Activated CD8-positive, alpha-beta T cell treated with anti-CD3 and anti-CD28 coated beads for 36 hours (primary cell): ENCODE measurements around the gene MIER3. TPM values are rescaled to one million over a fixed set of nuclear protein-coding genes. Genes with fewer than 3 reads are reported as not detected.

Experiments used
- ATAC-seq: fragments of 200-7000 bp; cut with Tn5 transposase; one replicate; pipeline ENCODE4 v1.10.0; 2021; ENCODE audit warnings: mild to moderate bottlenecking, moderate library complexity
- CTCF ChIA-PET: fragments of 350-600 bp; sonication (Branson Sonifier 250); formaldehyde crosslinking; loops from one replicate; lab custom pipeline; 2021; ENCODE audit warnings: antibody characterized with exemption; lab: Charles Lee
- POLR2A ChIA-PET: fragments of 350-600 bp; sonication (Branson Sonifier 250); formaldehyde crosslinking; loops from one replicate; lab custom pipeline; 2021; ENCODE audit warnings: antibody characterized with exemption; lab: Charles Lee
- DNase-seq: peaks from one replicate; pipeline ENCODE4 v3.0.0-alpha.2; 2020
- H3K27ac Mint-ChIP-seq: one replicate; pipeline ENCODE4 v1.8.0; 2021; ENCODE audit warnings: mild to moderate bottlenecking, mixed read lengths
- H3K27me3 Mint-ChIP-seq: one replicate; pipeline ENCODE4 v1.8.0; 2021; ENCODE audit warnings: mixed read lengths
- H3K36me3 Mint-ChIP-seq: one replicate; pipeline ENCODE4 v1.8.0; 2021; ENCODE audit warnings: low read depth, mixed read lengths
- H3K4me1 Mint-ChIP-seq: one replicate; pipeline ENCODE4 v1.8.0; 2021; ENCODE audit warnings: low read depth, mixed read lengths
- H3K4me3 Mint-ChIP-seq: one replicate; pipeline ENCODE4 v1.8.0; 2021; ENCODE audit warnings: mild to moderate bottlenecking, moderate library complexity, mixed read lengths
- H3K9me3 Mint-ChIP-seq: one replicate; pipeline ENCODE4 v1.8.0; 2021; ENCODE audit warnings: mixed read lengths
- intact Hi-C: fragments of 100-400 bp; cut with micrococcal nuclease; formaldehyde crosslinking; loops from one replicate; pipeline ENCODE4 v1.10.0; 2022
- total RNA-seq, 2 experiments: library from RNA; stranded (reverse); gene quantifications; one replicate each; pipeline ENCODE4 v1.2.3, GENCODE V29; 2021
- TF ChIP-seq, protein P1 (sequence below): fragments of 200-600 bp; IDR thresholded peaks from one replicate; pipeline ENCODE4 v1.8.0; 2022; ENCODE audit warnings: antibody characterized with exemption, mild to moderate bottlenecking

MIER3 gene
- total RNA-seq, 2 experiments from 2014 or later: 12.2 to 12.8 TPM

DNA sequence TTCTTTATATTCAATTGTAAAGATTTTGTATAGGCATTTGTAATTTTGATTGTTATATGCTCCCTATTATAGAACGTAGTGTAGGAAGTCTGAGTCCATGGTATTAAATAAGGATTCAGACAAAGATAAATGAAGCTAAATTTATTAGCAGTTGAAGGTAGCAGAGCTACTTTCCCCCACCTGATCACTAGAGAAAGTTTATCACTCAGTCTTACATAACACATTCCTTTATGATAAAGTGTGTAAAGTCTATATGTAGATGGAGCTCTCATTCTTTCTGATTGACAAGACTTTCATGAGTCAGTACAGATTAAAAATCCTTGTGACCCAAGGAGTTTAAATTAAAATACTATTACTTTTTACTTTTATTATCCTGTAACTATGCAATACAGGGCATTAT is 2.3 kb upstream of the MIER3 start:
- DNase-seq (no peak), ATAC-seq (no peak)
- ChIA-PET POLR2A (interaction anchor here (2.1 kb wide), 1 partner anchor 44 kb away, joined by 5 read pairs; no protein-coding TSS in a partner anchor), CTCF (interaction anchor here (0.8 to 2.0 kb wide), 4 partner anchors 54 to 207 kb away, joined by 3 to 8 read pairs (median 4); no protein-coding TSS in a partner anchor)
- Mint-ChIP-seq H3K36me3 (no peaks in the 10 kb centered on the region), H3K27me3 (peaks cover 26% of the 10 kb centered on the region), H3K4me3 (no peak overlapping the region), H3K9me3 (no peaks in the 10 kb centered on the region), H3K4me1 (peaks cover 18% of the 10 kb centered on the region), H3K27ac (no peak overlapping the region)
- intact Hi-C loops: no loop called here
- TF ChIP-seq, protein P1, sequence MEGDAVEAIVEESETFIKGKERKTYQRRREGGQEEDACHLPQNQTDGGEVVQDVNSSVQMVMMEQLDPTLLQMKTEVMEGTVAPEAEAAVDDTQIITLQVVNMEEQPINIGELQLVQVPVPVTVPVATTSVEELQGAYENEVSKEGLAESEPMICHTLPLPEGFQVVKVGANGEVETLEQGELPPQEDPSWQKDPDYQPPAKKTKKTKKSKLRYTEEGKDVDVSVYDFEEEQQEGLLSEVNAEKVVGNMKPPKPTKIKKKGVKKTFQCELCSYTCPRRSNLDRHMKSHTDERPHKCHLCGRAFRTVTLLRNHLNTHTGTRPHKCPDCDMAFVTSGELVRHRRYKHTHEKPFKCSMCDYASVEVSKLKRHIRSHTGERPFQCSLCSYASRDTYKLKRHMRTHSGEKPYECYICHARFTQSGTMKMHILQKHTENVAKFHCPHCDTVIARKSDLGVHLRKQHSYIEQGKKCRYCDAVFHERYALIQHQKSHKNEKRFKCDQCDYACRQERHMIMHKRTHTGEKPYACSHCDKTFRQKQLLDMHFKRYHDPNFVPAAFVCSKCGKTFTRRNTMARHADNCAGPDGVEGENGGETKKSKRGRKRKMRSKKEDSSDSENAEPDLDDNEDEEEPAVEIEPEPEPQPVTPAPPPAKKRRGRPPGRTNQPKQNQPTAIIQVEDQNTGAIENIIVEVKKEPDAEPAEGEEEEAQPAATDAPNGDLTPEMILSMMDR: no peak

DNA sequence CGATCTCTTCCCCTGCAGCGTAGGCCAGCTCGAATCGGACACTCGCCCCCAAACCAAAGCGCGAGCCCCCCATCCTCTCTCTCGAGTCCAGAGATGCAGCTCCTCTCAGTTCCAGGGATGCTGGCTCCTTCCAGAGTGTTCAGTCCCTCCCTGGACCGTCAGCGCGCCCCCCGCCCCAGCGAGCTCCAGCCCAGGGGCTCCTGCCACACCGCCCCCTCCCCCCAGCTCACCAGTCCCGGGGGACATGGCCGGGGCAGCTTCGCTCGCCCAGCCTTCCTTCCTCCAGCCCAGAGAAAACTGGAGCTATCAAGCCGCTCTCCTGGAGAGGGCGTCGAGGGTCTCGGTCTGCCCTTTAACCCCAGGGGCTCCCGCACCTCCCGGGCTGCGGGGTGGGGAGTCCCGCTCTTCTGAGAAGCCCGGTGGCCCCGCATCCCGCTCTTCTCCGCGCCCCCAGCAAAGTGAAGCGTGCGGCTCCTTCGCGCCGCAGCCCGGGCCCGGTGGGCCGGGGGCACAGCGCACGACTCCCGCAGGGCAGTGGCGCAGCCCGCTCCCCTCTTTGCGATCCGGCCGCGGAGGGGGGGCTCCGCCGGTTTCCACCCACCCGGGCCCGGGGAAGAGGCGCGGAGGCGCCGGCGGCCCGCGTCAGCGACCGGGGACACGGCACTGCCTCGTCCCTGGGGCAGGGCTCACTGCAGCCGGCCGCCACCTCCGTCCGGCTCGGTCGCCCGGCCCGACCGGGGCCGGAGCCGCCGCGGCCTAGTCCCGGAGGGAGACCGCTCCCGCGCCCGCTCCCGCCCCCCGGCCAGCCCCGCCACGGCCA is 587 bp downstream of the MIER3 start:
- Mint-ChIP-seq H3K27ac (peak overlapping the region; percentile 73), H3K4me3 (peak overlapping the region; percentile 84), H3K36me3 (no peaks in the 10 kb centered on the region), H3K9me3 (no peaks in the 10 kb centered on the region), H3K27me3 (peaks cover 19% of the 10 kb centered on the region), H3K4me1 (peaks cover 18% of the 10 kb centered on the region)
- ChIA-PET POLR2A (interaction anchor here (0.6 to 1.2 kb wide), 3 partner anchors 11 to 382 kb away, joined by 3 read pairs; no protein-coding TSS in a partner anchor), CTCF (interaction anchor here (0.9 to 2.8 kb wide), 8 partner anchors 24 to 288 kb away, joined by 3 to 16 read pairs (median 3); no protein-coding TSS in a partner anchor)
- DNase-seq (peak; percentile 28), ATAC-seq (peak; percentile 29)
- TF ChIP-seq, protein P1: no peak
- intact Hi-C loops: no loop called here

DNA sequence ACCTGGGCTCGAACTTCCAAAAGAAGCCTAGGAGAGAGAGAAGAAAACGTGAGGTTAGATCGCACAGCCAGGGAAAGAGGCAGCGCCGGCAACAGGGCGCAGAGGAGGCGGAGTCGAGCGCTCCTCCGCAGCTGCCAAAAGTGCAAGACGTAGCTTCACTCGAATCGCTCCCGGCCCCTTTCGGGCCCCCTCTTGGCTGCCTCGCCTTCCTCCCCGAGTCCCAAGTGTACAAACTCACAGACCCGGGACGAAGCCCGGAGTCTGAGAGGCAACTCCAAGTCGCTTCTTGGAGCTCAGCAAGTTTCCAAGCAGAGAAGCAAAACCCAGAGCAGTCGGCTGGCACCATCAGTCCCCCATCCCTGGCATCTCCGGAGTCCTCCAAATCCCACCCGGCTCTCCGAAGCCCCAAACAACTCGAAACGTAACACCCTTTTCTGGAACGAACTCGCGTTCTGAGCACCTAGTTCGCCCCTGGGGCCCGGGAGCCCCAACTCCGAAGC is 1.2 kb downstream of the MIER3 start:
- DNase-seq (peak; percentile 66), ATAC-seq (peak; percentile 60)
- no peaks in the 10 kb centered on the region for H3K9me3 Mint-ChIP-seq
- TF ChIP-seq, protein P1: no peak
- ChIA-PET POLR2A (interaction anchor here (0.6 to 1.2 kb wide), 3 partner anchors 12 to 383 kb away, joined by 3 read pairs; no protein-coding TSS in a partner anchor), CTCF (interaction anchor here (0.9 to 2.8 kb wide), 9 partner anchors 23 to 288 kb away, joined by 3 to 16 read pairs (median 3); no protein-coding TSS in a partner anchor)
- peak overlapping the region; percentile 84 for H3K4me3 Mint-ChIP-seq
- H3K36me3 Mint-ChIP-seq: no peaks in the 10 kb centered on the region
- intact Hi-C loops: no loop called here
- peak overlapping the region; percentile 73 for H3K27ac Mint-ChIP-seq
- peaks cover 18% of the 10 kb centered on the region for H3K27me3 Mint-ChIP-seq
- H3K4me1 Mint-ChIP-seq: peaks cover 18% of the 10 kb centered on the region

DNA sequence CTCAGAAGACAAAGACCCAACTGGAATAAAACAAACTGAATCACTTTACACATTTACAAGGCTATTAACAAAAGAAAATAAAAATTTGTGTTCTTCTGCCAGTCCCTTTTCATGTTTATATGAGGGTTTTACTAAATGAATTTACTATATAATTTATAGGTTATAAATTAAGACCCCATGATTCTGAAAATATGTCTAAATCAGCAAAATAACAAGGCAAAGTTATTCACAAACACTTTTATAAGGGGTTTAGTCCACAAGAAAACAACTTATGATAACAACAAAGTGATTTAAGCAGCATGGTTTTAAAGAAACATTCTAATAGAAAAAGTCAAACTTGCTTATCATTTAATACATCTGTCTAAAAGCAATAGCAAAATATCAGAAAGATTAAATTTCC is 4.9 kb downstream of the MIER3 start:
- ATAC-seq (no peak), DNase-seq (no peak)
- Mint-ChIP-seq H3K4me3 (no peak overlapping the region), H3K36me3 (peaks cover 17% of the 10 kb centered on the region), H3K27me3 (no peaks in the 10 kb centered on the region), H3K27ac (no peak overlapping the region), H3K9me3 (no peaks in the 10 kb centered on the region), H3K4me1 (peaks cover 13% of the 10 kb centered on the region)
- TF ChIP-seq, protein P1: no peak
- ChIA-PET CTCF (no interaction called here), POLR2A (no interaction called here)
- intact Hi-C loops: no loop called here

DNA sequence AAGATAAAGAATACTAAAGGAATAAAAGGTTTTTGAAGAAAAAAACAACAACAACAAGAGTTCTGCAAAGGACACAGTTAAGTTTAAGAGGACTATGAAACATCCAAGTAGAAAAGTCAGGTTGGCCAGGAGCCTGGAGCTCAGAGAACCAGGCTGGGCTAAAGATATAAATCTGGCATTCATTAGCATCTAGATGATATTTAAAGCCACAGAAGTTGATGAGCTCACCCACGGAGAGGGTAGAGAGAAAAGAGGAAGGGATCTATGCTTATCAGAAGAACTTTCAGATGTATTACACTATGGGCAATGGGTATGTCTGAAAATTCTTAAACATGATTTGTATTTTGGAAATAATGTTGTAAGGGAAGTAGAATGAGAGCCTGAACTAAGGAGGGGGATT is 9.9 kb downstream of the MIER3 start:
- no peaks in the 10 kb centered on the region for H3K9me3 Mint-ChIP-seq
- ChIA-PET CTCF (no interaction called here), POLR2A (no interaction called here)
- intact Hi-C loops: no loop called here
- H3K4me1 Mint-ChIP-seq: peaks cover 3% of the 10 kb centered on the region
- no peak overlapping the region for H3K4me3 Mint-ChIP-seq
- peaks cover 39% of the 10 kb centered on the region for H3K36me3 Mint-ChIP-seq
- no peaks in the 10 kb centered on the region for H3K27me3 Mint-ChIP-seq
- H3K27ac Mint-ChIP-seq: no peak overlapping the region
- no peak for ATAC-seq
- DNase-seq: no peak
- TF ChIP-seq, protein P1: no peak
